HG03460 (cell line): ENCODE data around the gene LRRC28.
"Not testable (repeated sequence)": the region's sequence is repeated elsewhere in the genome, so short reads cannot be mapped to it uniquely, and the experiment has no call there.

ENCODE experiments used
- ATAC-seq: cut with Tn5 transposase; IDR thresholded peaks from one replicate; pipeline ENCODE4 v1.9.1; 2021; ENCODE audit not compliant: unreplicated experiment

The LRRC28 gene

DNA sequence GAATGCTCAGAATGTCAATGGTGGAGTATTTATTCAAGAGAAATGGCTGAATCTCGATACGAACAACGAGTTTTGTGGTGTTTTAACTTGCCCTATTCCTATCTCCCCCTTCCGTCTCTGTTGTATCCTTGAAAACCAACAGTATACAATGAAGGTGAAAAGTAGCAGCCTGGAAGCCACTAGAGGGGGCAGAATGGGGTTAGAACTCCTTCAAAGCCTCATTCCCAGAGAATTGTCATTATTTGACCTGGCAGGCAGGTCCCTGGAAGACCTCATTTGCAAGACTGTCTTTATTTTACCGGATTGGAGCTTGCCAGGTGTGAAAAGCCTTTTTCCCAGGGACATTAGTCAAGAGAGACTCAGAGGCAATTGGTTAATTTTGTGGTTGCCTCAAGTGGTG lies 139.4 kb downstream of the LRRC28 start:
- no peak for ATAC-seq

DNA sequence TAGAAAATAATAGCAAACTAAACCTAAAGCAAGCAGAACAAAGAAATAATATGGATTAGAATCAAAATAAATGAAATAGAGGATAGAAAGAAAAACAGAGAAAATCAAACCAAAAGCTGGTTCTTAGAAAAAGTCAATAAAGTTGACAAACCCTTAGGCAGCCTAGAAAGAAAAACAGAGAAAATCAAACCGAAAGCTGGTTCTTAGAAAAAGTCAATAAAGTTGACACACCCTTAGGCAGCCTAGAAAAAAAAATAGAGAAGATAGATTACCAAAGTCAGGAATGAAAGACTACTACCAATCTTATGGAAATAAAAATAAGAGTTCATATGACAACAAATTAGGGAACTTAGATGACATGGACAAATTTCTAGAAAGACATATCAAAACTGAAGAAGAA lies 142.4 kb downstream of the LRRC28 start:
- ATAC-seq: no peak

DNA sequence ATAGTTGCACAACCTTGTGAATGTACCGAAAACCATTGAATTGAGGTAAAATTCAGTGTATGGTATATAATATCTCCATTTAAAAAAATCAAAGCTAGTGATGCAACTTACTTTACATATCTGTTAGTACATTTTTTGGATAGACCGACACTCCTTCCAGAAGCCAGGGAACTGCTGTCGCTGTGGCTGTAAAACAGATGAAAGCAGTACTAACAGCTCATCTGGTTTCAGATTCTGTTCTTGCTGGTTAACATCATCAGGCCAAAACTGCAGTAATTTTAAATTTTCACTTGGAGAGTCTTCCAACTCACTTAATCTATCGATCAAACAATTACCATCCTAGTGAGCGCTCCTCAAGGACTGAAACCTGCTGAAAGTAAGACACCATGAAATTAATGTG lies 145.1 kb downstream of the LRRC28 start:
- no peak for ATAC-seq

DNA sequence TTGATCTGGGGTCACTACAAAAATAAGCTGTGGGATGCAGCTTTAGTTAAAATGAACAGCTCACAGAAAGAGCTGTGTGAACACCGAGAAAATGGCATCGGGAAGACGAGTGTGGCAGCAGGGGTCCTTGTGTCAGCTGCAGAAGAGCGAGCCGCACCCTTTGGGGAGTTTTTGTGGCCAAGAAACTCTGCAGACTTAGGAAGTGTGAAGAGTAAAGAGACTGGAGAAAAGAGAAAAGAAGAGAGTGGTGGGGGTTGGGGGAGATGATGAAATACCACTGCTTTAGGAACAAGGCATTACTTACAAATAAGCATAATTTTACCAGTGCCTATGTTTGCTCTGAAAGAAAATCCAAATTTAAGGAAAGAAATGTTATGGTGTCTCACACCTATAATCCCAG lies 147.8 kb downstream of the LRRC28 start:
- no peak for ATAC-seq

DNA sequence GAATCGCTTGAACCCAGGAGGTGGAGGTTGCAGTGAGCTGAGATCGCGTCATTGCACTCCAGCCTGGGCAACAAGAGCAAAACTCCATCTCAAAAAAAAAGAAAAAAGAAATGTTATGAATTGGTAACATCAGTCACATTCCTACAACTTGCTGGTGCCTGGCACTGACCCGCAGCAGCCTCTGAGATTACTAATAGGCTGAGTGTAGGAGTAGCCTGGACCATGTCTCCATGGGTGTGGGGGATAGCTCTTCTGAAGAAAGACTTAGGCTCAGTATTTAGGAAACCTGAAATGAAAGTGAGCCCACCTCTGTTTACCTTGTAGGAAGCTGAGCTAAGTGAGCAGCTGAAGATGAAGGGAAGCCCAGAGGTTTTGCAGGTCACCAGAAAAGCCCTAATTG lies 148.3 kb downstream of the LRRC28 start:
- no peak for ATAC-seq

DNA sequence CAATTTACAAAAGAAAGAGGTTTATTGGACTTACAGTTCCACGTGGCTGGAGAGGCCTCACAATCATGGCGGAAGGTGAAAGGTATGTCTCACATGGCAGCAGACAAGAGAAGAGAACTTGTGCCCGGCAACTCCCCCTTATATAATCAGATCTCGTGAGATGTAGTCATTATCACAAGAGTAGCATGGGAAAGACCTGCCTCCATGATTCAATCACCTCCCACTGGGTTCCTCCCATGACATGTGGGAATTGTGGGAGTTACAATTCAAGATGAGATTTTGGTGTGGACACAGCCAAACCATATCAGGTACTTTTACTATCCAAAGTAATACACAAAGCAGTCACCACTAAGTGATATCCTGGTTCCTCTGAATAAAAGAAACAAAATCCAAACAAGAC lies 149.9 kb downstream of the LRRC28 start:
- not testable (repeated sequence) for ATAC-seq

DNA sequence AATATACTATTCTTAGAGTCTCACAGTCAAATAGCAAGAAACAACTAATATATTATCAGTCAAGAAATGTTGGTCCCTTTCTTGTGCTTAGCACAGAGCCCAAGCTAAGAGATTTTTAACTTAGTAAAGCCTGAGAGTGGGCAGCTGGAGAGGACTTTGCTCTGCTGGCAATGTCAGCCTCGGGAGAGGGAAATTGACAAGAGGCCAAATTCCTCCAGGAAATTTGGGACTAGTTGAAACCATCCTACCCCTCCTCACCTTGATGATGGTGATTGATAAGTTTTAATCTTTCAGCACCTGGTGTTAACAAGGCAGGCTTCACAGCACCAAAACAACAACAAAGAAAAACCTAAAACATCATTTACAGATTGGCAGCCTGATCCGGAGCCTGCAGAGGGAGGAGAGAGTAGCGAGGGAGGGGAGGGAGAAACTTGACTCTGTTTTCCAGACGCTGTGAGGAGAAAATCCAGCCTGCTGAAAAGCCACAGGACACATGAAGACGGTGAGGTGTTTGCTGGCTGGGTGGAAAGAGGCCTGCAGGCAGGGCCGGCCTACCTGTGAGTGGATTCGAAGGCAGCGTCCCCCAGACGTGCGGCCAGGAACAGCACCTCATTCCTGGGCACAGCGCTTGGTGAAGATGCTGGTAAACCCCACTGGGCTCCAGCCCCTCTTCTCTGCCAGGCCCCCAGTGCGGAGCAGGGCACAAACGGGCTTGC lies 150.9 kb downstream of the LRRC28 start:
- no peak for ATAC-seq

DNA sequence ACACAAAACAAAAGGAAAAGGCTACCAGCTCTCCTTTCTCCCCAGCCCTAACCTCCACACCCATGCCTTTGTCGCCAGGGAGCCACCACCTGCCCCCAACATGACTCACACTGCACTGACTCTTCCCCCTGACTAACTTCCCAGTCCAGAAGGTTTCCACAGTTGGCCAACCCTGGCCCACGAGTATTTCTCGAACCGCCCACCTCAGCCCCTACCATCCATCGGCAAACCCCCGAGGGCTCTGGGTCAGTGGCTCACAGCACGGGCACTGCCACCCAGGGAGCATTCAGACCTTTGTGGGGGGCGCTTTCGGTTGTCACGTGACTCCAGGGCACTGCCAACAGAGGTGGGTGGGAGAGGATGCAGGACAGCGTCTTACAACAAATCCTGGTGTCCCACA lies 152.3 kb downstream of the LRRC28 start:
- ATAC-seq: no peak

DNA sequence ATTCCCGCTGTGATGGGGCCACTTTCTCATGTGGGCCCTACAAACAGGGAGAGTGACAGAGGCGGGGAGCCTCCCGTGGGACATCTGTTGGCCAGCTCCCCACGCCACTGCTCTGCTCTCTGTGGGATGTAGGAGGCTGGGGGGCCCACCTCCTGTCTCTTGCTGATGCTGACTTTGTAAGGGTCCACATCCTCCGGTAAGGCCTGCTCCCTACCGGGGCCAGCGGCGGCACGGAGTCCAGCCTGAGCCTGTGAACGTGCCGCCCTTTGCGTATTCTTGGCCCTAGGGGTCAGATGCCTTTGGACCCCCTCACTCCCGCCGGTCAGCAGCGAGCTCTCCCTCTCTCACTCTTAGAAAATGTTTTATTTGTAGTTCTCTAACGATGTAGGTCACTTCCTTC lies 153.2 kb downstream of the LRRC28 start:
- no peak for ATAC-seq

DNA sequence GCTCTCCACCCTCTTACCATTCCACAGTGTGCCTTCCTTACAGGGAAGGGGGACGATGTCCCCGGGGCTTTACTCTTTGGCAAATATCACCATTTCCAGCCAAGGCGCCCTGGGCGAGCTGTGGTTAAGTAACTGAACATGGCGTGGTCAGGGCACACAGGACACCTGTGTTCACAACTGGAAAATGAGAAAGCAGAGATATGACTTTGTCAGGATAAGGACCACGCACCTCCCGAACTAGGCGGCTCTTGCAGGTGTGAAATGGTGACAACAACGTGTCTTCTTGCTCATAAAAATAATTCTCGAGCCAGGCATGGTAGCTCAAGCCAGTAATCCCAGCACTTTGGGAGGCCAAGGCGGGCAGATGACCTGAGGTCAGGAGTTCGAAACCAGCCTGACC lies 154.8 kb downstream of the LRRC28 start:
- ATAC-seq: no peak

DNA sequence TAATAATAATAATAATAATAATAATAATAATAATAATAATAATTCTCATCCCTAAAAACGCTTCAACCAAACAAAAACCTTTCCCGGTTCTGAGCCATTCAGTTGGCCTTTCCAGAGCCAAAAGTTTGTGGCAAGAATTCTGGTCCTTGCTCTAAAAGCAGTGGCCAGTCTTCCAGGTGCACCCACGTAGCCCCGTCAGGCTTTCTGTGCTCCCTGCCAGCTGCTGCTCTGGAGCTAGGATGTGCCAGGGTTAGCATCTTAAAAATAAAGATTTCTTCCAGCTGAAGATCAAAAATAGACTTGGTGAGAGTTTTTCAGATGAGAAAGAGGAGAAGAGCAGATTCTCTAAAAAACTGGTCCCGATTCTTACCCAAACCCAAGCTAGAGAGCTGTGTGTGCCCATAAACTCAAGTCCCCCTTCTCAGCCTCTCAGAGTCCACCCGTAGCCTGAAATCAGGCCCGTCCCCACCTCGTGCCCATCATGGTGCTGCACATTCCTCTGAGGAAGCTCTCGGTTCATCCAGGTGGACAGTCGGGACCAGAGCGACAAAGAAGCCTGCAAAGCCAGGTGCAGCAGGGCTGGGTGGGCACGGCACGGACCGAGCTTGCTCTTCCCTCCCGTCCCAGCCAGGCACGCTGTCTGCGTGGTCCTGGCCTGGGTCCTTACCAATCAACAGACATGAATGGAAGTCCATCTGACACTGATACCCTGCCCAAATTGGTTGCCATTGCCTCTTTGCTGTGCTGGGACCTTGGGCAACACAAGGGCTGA lies 155.6 kb downstream of the LRRC28 start:
- no peak for ATAC-seq

DNA sequence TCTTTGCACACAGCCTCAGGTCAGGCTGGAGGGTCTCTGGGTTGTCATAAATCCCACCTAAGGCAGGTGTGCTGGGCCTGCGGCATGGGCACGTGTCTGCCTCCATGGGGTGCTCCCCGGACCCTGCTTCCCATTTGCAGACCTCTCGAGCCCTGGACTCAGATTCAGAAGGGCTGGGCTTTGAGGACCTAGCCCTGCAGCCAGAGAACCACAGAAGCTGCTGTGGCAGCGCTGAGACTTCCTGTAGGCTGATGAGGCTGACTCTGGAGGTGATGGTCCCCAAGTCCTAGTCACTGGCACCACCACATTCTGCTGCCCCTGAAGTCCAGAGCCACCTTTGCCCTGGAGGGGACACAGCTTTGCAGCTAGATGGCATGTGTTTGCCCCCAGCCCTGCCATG lies 156.4 kb downstream of the LRRC28 start:
- ATAC-seq: no peak

DNA sequence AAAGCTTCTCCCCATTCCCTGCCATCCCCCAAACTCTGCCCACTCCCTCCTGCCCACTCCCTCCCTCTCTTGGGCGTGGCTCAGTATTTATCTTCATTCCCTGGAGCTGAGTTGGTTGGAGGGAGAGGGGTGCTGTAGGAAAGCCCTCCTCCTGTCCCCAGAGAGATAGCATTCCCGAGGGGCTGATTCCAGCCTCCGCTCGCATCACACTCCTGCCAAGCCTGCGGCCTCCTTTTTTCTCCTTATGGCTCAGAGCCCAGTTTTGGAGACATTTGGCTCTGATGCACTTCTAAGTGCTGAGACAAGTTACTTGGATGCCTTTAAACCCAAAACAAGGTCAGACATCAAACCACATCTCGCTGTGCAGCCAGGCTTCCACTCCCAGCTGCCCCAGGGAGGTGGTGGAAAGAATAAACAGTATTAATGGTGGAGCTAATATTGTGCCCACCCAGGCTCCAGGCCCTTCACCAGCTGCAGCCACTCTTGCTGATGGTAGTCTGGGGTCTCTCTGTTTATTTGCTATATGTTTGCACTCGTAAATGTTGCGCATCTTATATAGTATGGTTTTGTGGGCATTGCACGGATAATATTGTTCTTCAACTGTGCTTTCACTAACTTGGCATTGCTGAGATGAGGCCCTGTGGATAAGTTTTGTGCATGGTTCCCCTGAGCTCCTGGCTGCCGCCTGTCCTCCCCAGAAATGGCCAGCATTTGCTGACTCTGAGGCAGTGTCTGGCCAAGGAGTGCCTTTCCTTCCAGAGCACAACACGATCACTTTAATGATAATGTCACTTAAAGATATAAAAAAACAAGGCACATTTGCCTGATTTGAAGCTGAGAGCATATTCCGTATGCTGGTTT lies 157.2 kb downstream of the LRRC28 start:
- no peak for ATAC-seq

DNA sequence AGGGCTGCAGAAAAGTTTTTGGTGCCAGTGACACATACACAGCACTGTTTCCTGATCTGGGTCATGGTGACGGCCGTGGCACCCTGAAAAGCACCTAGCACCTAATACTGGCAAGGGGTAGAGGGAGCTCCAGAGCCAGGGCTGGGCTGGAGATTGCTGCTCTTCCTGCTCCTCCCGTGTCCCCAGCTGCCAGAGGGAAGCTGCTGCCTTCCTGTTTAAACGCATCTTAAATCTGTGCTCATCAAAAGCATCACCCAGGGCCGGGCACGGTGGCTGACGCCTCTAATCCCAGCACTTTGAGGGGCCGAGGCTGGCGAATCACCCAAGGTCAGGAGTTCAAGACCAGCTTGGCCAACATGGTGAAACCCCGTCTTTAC lies 157.8 kb downstream of the LRRC28 start:
- peak; percentile 58 for ATAC-seq

DNA sequence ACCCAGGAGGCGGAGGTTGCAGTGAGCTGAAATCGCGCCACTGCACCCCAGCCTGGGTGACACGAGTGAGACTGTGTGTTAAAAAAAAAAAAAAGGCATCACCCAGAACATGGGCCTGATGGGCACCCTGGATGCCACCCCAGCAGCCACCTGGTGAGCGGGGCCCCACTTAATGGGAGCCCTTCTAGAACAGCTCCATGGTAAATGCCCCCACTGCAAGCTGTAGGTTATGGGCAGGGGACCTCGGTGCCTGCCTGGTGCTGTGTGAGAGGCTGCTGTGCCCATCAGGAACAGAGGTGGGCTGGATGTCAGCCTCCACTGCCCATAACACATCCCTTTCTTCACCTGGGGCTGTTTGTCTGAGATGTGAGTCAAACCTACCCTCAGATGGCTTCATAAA lies 158.3 kb downstream of the LRRC28 start:
- no peak for ATAC-seq

DNA sequence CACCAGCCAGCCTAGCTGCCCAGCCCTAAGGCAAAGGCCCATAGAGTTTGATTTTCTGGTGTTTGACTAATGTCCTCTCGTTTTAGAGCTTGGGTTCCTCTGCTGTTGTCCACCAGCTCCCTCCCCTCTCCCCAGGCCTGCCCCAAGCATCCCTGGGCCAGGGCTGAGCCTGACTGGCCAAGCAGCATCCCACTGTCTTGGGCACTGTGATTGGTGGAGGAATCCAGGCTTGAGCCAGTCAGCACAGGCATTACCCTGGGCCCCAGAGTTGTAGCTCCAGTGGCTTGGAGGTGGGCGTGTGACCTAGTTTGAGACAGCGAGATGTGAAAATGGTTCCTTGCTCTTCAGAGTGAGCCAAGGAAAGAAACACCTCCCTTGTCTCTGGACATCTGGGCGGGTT lies 159.2 kb downstream of the LRRC28 start:
- ATAC-seq: no peak

DNA sequence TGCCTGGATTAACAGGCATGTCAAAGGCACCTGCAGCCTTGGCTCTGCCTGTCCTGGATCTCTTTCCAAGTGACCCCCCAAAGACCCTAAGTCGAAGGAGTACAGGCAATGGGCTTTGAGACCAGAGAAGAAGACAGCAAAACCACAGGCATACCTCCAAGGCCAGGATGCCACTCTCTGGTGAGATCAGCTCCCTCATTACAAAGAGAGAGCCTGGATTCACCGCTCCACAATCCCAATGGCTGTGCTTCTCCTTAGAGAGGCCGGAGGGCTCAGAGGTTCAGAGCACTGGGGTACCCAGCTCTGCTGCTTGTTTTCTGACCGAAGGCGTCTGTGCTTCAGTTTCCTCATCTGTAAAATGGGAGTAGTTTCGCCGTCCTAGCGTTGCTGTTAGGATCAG lies 160.0 kb downstream of the LRRC28 start:
- ATAC-seq: no peak

DNA sequence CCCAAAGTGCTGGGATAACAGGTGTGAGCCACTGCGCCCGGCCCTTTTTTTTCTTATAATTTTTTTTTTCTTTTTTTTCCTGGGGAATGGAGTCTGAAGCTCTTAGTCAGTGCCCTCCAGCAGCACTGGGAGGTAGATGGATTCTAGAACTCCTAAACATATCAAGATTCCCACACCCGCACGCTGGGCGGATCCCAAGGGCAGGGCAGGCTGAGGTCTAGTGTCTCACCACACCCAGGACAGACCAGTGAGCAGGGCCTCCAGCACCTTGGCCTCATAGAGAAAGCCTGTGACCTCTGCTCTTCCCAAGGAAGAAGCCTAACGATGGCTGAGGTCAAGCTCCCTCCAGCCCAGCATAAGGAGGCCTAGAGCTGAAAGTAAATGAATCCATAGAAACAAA lies 160.8 kb downstream of the LRRC28 start:
- no peak for ATAC-seq

DNA sequence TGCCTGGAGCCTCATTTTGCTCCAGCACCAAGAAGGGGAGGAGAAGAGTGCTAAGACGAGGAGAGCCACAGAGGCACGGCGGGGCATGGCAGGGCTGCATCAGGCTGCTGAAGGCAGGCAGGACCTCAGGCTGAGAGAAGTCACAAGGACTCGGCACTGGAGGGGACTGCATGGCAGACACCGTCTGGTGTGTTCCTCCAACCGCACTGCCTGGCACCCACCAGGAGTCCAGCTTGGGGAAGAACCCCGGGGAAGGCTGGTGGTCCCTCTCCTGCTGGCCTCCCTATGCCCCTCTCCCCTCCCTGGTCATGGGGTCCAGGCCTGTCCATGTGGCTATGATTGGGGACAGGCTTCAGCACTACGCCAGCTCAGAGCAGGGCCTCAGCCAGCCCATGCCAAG lies 161.3 kb downstream of the LRRC28 start:
- no peak for ATAC-seq

DNA sequence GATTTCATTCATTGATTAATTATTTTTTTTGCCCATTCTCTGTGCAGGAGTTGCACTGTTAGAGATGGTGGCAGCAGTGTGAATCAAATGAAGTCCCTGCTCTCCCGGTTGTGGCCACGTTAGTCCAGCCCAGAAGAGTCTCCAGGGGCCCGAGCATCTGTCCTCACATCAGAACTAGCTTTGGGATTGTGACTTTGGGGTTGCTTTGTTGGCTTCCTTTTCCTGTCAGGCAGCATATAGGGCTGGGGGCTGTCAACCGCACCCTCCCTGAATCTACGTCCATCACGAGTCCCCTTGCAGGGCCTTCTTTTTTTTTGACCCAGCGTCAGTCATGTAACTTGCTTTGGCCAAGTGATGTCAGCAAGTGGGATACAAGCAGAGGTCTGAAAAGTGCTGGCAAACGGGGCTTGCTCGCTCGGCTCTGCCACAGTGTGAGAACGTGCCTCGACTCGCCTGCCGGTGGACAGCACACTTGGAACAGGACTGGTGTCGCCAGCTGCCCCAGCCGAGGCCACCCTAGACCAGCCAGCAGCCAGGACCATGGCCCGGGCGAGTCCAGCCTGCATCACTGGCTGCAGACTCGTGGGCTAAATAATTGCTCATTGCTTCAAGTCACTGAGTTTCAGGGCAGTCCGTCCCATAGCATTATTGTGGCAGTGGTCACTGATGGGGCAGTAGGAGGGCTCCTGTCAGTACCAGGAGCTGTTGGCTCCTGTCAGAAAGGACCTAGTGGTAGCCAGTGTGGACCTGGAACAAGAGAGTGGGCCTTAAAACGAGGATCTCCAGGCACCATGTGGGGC lies 162.9 kb downstream of the LRRC28 start:
- ATAC-seq: no peak
